A549 (cell line): Measurements from ENCODE around the gene COL8A1. TPM values are rescaled to one million over a fixed set of nuclear protein-coding genes. Genes with fewer than 3 reads are reported as not detected.

Source experiments
- ATAC-seq, 2 experiments: fragments of 200-7000 bp in 1 of 2; fragments of >200 bp in 1 of 2; cut with Nextera tagmentation in 1 of 2; cut with Tn5 transposase in 1 of 2; 3 replicates each; pipeline versions ENCODE4 v1.8.0 to v1.9.1; 2018 to 2020; ENCODE audit warnings: mild to moderate bottlenecking in 1 of 2, moderate library complexity in 1 of 2
- CTCF ChIA-PET: fragments of 300-600 bp; sonication (Branson Sonifier 250); formaldehyde crosslinking; extraction: SDS; loops from one replicate; lab custom pipeline; 2021; ENCODE audit warnings: antibody characterized with exemption, inconsistent platforms; lab: Yijun Ruan, JAX
- POLR2A ChIA-PET: fragments of 350-600 bp; formaldehyde crosslinking; extraction: SDS; loops from one replicate; lab custom pipeline; 2021; ENCODE audit warnings: antibody characterized with exemption, inconsistent platforms; lab: Yijun Ruan, JAX
- DNase-seq, 2 experiments: peaks; one replicate each; pipeline versions ENCODE4 v3.0.0 to v3.0.0-alpha.2; 2011 to 2016; ENCODE audit warnings: low read depth in 1 of 2, low spot score in 1 of 2
- FAIRE-seq: peaks from 2 replicates; lab custom pipeline; 2011; peaks lifted over from hg19 to GRCh38; lab: Jason Lieb, UNC
- H3K27ac ChIP-seq, 2 experiments: fragments of >200 bp; sonication (Bioruptor Twin); formaldehyde crosslinking; 3 replicates each; pipeline ENCODE4 v1.5.1; 2016 to 2017
- H3K4me1 ChIP-seq: fragments of >200 bp; sonication (Bioruptor Twin); formaldehyde crosslinking; 3 replicates; pipeline ENCODE4 v1.6.1; 2016
- H3K4me2 ChIP-seq: fragments of >200 bp; sonication (Bioruptor Twin); formaldehyde crosslinking; 3 replicates; pipeline ENCODE4 v1.6.1; 2016
- H3K4me3 ChIP-seq: fragments of >200 bp; sonication (Bioruptor Twin); formaldehyde crosslinking; 3 replicates; pipeline ENCODE4 v1.5.1; 2016
- H3K9me3 ChIP-seq: fragments of >200 bp; sonication (Bioruptor Twin); formaldehyde crosslinking; 3 replicates; pipeline ENCODE4 v1.6.1; 2016
- EP300 ChIP-seq, 2 experiments: fragments of >200 bp; sonication (Bioruptor Twin); formaldehyde crosslinking; IDR thresholded peaks; 2 replicates in 1 of 2; 3 replicates in 1 of 2; pipeline ENCODE4 v1.6.1; 2016 to 2017
- HDAC2 ChIP-seq: fragments of 200-600 bp; sonication (generic); IDR thresholded peaks from 2 replicates; pipeline ENCODE4 v1.6.1; 2016
- HOXB5 ChIP-seq: fragments of 250-450 bp; sonication (Bioruptor Pico); IDR thresholded peaks from 2 replicates; pipeline ENCODE4 v1.5.0; 2020; ENCODE audit warnings: mild to moderate bottlenecking, moderate library complexity
- MAZ ChIP-seq: fragments of 150-350 bp; IDR thresholded peaks from 2 replicates; pipeline ENCODE4 v1.6.1; 2014; ENCODE audit warnings: antibody characterized with exemption, low read depth, low read length, borderline replicate concordance
- NPAS2 ChIP-seq: fragments of 250-450 bp; sonication (Bioruptor Pico); IDR thresholded peaks from 2 replicates; pipeline ENCODE4 v1.8.0; 2022; ENCODE audit warnings: mild to moderate bottlenecking, moderate library complexity, borderline replicate concordance
- RAD21 ChIP-seq, 2 experiments: fragments of >200 bp in 1 of 2; sonication (Bioruptor Twin) in 1 of 2; formaldehyde crosslinking in 1 of 2; IDR thresholded peaks in 1 of 2; conservative IDR thresholded peaks in 1 of 2; 2 replicates in 1 of 2; 3 replicates in 1 of 2; pipeline ENCODE4 v1.6.1; 2012 to 2018; ENCODE audit warnings: inconsistent platforms in 1 of 2
- ZC3H11A ChIP-seq: fragments of 450-650 bp; IDR thresholded peaks from 2 replicates; pipeline ENCODE4 v1.6.1; 2014; ENCODE audit warnings: antibody characterized with exemption, mild to moderate bottlenecking
- WGBS: methylation state at CpG from one replicate; pipeline ENCODE4 v1.1.6; 2017; ENCODE audit errors: missing lambda C conversion rate; 5-methylcytosine and 5-hydroxymethylcytosine counted together
- polyA plus RNA-seq, 4 experiments: library from polyadenylated mRNA; depleted of rRNA in 3 of 4; stranded (reverse); fragments of >200 nt; fragmentation: RNase III in 1 of 4; extraction: RNeasy Plus Mini Kit Qiagen cat#74134 plus additional on column Dnase treatment in 1 of 4; gene quantifications; 2 replicates in 3 of 4; 3 replicates in 1 of 4; pipeline ENCODE4 v1.2.3, GENCODE V29; 2011 to 2017
- TF ChIP-seq, protein P1 (sequence below): fragments of >200 bp; sonication (Bioruptor Twin); formaldehyde crosslinking; IDR thresholded peaks from 3 replicates; pipeline ENCODE4 v1.5.1; 2016
- TF ChIP-seq, protein P2 (sequence below): fragments of >200 bp; sonication (Bioruptor Twin); formaldehyde crosslinking; IDR thresholded peaks from 2 replicates; pipeline ENCODE4 v1.6.1; 2016

Gene COL8A1
- polyA plus RNA-seq, 2 of the 4 experiments (the other 2 are of a cell fraction): not detected

DNA sequence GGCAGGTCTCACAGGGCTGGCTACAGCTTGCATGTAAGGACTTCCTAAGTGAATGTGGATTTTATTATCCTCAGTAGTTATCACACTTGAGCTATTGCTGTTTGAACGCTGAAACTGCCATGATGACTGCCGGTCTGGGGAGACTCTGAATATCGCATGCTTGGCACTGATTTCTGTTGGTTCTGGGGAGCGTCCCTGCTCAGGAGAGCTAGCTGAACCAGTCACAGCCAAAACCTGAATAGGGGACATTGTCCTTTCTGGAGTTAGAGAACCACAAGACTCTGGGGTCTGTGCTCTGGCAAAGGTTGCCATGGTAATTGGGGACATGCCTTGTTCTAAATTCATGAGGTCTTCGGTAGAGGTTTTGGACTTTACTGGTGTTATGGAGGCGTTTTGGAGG is 210.0 kb downstream of the COL8A1 start:
- CTCF ChIA-PET: interaction anchor here (3.5 kb wide), 1 partner anchor 406 kb away, joined by 18 read pairs; no protein-coding TSS in a partner anchor
- DNase-seq (no peak), ATAC-seq (no peak), FAIRE-seq (no peak)
- WGBS: 93% methylated on average over 6 of the region's 6 CpGs
- Histone ChIP-seq H3K9me3 (no peaks in the 10 kb centered on the region), H3K4me1 (no peaks in the 10 kb centered on the region; the same call in 2 of the 3 replicates), H3K4me3 (no peak overlapping the region), H3K27ac (no peak overlapping the region), H3K4me2 (no peak overlapping the region)
- TF ChIP-seq ZC3H11A: no peak
- no peak for TF ChIP-seq RAD21 (conservative IDR thresholded peaks at IDR 0.05 in 1 of 2, IDR thresholded peaks at IDR 0.05 in 1 of 2)
- no peak for TF ChIP-seq HOXB5 (CRISPR knock-in tag)
- TF ChIP-seq, protein P1, sequence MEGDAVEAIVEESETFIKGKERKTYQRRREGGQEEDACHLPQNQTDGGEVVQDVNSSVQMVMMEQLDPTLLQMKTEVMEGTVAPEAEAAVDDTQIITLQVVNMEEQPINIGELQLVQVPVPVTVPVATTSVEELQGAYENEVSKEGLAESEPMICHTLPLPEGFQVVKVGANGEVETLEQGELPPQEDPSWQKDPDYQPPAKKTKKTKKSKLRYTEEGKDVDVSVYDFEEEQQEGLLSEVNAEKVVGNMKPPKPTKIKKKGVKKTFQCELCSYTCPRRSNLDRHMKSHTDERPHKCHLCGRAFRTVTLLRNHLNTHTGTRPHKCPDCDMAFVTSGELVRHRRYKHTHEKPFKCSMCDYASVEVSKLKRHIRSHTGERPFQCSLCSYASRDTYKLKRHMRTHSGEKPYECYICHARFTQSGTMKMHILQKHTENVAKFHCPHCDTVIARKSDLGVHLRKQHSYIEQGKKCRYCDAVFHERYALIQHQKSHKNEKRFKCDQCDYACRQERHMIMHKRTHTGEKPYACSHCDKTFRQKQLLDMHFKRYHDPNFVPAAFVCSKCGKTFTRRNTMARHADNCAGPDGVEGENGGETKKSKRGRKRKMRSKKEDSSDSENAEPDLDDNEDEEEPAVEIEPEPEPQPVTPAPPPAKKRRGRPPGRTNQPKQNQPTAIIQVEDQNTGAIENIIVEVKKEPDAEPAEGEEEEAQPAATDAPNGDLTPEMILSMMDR: no peak
- no peak for TF ChIP-seq HDAC2
- TF ChIP-seq EP300 (IDR thresholded peaks at IDR 0.05): no peak
- TF ChIP-seq, protein P2, sequence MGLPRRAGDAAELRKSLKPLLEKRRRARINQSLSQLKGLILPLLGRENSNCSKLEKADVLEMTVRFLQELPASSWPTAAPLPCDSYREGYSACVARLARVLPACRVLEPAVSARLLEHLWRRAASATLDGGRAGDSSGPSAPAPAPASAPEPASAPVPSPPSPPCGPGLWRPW: no peak
- no peak for TF ChIP-seq NPAS2 (CRISPR knock-in tag)
- no peak for TF ChIP-seq MAZ
- POLR2A ChIA-PET: no interaction called here

Other genes starting within 250 kb of the COL8A1 start
- gene CMSS1, start 179.3 kb downstream of the COL8A1 start, polyA plus RNA-seq (2011; rRNA removed): 48.1 and 62.9 TPM in 2 replicates
- gene CMSS1, start 179.3 kb downstream of the COL8A1 start, polyA plus RNA-seq (2017; fragmentation: RNase III; extraction: RNeasy Plus Mini Kit Qiagen cat#74134 plus additional on column Dnase treatment): 61.1 to 66.6 TPM (median 64.7 TPM) in 3 replicates